ENCODE measurements around the gene LRP8. TPM values are rescaled to one million over a fixed set of nuclear protein-coding genes. Genes with fewer than 3 reads are reported as not detected.

Gene LRP8
- polyA plus RNA-seq, 2 of the 4 experiments (the other 2 are of a cell fraction) = 32.6 to 46.1 TPM

DNA sequence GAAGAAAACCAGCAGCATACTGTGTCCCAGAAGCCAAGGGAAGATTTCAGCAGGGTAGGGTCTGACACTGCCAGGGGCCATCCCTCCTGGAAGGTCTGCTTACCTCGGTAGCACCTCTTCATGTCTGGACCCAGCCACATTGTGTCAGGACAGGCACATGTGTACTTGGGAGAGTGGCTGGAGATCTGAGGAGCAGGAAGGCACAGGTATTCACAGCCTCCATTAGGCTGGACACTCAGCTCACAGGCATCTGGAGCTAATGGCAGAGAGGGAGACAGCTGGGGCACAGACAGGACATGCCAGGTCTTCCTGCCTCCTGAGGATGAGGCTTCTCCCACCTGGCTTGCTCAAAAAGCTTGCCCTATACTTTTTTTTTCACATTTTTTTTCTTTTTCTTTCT lies 69.7 kb downstream of the LRP8 start:
- DNase-seq (ENCODE audit: low read depth in 1 of 2, low spot score in 1 of 2) = no peak
- no peak overlapping the region for H3K4me2 ChIP-seq

DNA sequence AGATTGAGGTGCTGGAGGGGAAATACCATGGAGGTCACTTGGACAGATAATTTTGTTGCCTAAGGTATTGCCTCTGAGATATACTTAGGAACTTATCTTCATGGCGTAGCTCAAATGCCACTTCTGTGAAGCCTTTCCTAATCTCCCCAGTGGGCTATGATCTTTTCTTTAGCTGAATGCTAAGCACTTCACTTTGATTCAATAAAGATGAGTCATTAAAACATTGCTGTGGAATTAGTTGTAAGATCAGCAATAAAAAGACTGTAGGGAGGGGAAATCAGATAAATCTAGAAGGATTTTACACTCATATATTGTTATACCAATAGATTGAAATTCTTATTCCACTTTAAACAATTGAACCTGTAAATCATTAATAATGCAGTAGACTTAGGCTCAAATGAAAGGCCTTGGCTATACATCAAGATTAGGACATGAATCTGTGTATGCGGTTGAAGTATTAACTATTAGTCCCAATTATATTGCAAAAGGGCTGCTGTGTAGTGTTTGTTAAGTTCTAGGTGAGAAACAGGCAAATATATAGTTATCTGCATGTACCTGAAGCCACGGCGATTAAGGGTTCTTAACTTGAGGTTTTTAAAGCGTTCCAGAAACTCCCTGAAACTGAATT lies 70.3 kb downstream of the LRP8 start:
- no peaks in the 10 kb centered on the region for H3K4me1 ChIP-seq
- H3K4me3 ChIP-seq = no peak overlapping the region
- WGBS (ENCODE audit: missing lambda C conversion rate) = 91% methylated on average over 5 of the region's 5 CpGs
- ChIA-PET POLR2A (no interaction called here), CTCF (interaction anchor here (0.6 to 2.1 kb wide), 4 partner anchors 9 to 502 kb away, joined by 3 to 9 read pairs (median 4); no protein-coding TSS in a partner anchor)
- no peak overlapping the region for H3K4me2 ChIP-seq
- no peak for TF ChIP-seq JUN (IDR thresholded peaks at IDR 0.05)
- TF ChIP-seq, protein P1, sequence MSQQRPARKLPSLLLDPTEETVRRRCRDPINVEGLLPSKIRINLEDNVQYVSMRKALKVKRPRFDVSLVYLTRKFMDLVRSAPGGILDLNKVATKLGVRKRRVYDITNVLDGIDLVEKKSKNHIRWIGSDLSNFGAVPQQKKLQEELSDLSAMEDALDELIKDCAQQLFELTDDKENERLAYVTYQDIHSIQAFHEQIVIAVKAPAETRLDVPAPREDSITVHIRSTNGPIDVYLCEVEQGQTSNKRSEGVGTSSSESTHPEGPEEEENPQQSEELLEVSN (IDR thresholded peaks at IDR 0.05; ENCODE audit: borderline replicate concordance, low read depth) = no peak
- TF ChIP-seq JUNB (IDR thresholded peaks at IDR 0.05) = no peak
- no peak for TF ChIP-seq CHD2 (IDR thresholded peaks at IDR 0.05; ENCODE audit: low read length, partially characterized antibody)
- no peak for TF ChIP-seq POLR2A (IDR thresholded peaks at IDR 0.05; ENCODE audit: low read length)
- TF ChIP-seq, protein P2, sequence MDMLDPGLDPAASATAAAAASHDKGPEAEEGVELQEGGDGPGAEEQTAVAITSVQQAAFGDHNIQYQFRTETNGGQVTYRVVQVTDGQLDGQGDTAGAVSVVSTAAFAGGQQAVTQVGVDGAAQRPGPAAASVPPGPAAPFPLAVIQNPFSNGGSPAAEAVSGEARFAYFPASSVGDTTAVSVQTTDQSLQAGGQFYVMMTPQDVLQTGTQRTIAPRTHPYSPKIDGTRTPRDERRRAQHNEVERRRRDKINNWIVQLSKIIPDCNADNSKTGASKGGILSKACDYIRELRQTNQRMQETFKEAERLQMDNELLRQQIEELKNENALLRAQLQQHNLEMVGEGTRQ (IDR thresholded peaks at IDR 0.05) = no peak
- DNase-seq (ENCODE audit: low read depth in 1 of 2, low spot score in 1 of 2) (no peak), FAIRE-seq (no peak), ATAC-seq (no peak)
- H3K27ac ChIP-seq = no peak overlapping the region
- no peaks in the 10 kb centered on the region for H3K9me3 ChIP-seq

More for the DNA sequence above, 69.7 kb downstream of the LRP8 start:
- ChIA-PET CTCF (interaction anchor here (0.6 to 1.5 kb wide), 3 partner anchors 20 to 503 kb away, joined by 3 to 4 read pairs (median 3); no protein-coding TSS in a partner anchor), POLR2A (no interaction called here)
- H3K4me1 ChIP-seq = no peaks in the 10 kb centered on the region
- WGBS (ENCODE audit: missing lambda C conversion rate) = 83% methylated on average over 1 of the region's 1 CpG
- H3K27ac ChIP-seq = no peak overlapping the region
- no peak for FAIRE-seq
- ATAC-seq = no peak; a peak in 1 of 6 replicates
- TF ChIP-seq, protein P3, sequence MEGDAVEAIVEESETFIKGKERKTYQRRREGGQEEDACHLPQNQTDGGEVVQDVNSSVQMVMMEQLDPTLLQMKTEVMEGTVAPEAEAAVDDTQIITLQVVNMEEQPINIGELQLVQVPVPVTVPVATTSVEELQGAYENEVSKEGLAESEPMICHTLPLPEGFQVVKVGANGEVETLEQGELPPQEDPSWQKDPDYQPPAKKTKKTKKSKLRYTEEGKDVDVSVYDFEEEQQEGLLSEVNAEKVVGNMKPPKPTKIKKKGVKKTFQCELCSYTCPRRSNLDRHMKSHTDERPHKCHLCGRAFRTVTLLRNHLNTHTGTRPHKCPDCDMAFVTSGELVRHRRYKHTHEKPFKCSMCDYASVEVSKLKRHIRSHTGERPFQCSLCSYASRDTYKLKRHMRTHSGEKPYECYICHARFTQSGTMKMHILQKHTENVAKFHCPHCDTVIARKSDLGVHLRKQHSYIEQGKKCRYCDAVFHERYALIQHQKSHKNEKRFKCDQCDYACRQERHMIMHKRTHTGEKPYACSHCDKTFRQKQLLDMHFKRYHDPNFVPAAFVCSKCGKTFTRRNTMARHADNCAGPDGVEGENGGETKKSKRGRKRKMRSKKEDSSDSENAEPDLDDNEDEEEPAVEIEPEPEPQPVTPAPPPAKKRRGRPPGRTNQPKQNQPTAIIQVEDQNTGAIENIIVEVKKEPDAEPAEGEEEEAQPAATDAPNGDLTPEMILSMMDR (IDR thresholded peaks at IDR 0.05) = no peak
- TF ChIP-seq HOXA7 (CRISPR knock-in tag; IDR thresholded peaks at IDR 0.05) (no peak), RARB (CRISPR knock-in tag; IDR thresholded peaks at IDR 0.05) (no peak), SMC3 (IDR thresholded peaks at IDR 0.05) (no peak), FOSL2 (IDR thresholded peaks at IDR 0.05) (no peak), FOSL2 (CRISPR knock-in tag; IDR thresholded peaks at IDR 0.05) (no peak), HOXB5 (CRISPR knock-in tag; IDR thresholded peaks at IDR 0.05) (no peak), POLR2AphosphoS2 (conservative IDR thresholded peaks at IDR 0.05; ENCODE audit: low read length) (no peak), FOSB (CRISPR knock-in tag; IDR thresholded peaks at IDR 0.05) (no peak), POLR2A (IDR thresholded peaks at IDR 0.05; ENCODE audit: low read length) (no peak)
- TF ChIP-seq, protein P4, sequence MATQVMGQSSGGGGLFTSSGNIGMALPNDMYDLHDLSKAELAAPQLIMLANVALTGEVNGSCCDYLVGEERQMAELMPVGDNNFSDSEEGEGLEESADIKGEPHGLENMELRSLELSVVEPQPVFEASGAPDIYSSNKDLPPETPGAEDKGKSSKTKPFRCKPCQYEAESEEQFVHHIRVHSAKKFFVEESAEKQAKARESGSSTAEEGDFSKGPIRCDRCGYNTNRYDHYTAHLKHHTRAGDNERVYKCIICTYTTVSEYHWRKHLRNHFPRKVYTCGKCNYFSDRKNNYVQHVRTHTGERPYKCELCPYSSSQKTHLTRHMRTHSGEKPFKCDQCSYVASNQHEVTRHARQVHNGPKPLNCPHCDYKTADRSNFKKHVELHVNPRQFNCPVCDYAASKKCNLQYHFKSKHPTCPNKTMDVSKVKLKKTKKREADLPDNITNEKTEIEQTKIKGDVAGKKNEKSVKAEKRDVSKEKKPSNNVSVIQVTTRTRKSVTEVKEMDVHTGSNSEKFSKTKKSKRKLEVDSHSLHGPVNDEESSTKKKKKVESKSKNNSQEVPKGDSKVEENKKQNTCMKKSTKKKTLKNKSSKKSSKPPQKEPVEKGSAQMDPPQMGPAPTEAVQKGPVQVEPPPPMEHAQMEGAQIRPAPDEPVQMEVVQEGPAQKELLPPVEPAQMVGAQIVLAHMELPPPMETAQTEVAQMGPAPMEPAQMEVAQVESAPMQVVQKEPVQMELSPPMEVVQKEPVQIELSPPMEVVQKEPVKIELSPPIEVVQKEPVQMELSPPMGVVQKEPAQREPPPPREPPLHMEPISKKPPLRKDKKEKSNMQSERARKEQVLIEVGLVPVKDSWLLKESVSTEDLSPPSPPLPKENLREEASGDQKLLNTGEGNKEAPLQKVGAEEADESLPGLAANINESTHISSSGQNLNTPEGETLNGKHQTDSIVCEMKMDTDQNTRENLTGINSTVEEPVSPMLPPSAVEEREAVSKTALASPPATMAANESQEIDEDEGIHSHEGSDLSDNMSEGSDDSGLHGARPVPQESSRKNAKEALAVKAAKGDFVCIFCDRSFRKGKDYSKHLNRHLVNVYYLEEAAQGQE (IDR thresholded peaks at IDR 0.05) = no peak
- TF ChIP-seq, protein P5, sequence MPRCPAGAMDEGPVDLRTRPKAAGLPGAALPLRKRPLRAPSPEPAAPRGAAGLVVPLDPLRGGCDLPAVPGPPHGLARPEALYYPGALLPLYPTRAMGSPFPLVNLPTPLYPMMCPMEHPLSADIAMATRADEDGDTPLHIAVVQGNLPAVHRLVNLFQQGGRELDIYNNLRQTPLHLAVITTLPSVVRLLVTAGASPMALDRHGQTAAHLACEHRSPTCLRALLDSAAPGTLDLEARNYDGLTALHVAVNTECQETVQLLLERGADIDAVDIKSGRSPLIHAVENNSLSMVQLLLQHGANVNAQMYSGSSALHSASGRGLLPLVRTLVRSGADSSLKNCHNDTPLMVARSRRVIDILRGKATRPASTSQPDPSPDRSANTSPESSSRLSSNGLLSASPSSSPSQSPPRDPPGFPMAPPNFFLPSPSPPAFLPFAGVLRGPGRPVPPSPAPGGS (IDR thresholded peaks at IDR 0.05) = no peak
- H3K9me3 ChIP-seq = no peaks in the 10 kb centered on the region
- H3K4me3 ChIP-seq = no peak overlapping the region
